Measurements from ENCODE around the gene GNB1.
"Not testable (repeated sequence)": the region's sequence is repeated elsewhere in the genome, so short reads cannot be mapped to it uniquely, and the experiment has no call there.

GNB1 gene

GRCh38 chr1:1758059-1758621 lies 132.7 kb downstream of the GNB1 start:
- DNase-seq, result no peak

- DNase-seq, result no peak
Observed at GRCh38 chr1:1757422-1758058, 133.3 kb downstream of the GNB1 start.

- DNase-seq, result no peak
Observed at GRCh38 chr1:1756661-1757421, 134.0 kb downstream of the GNB1 start.

DNA sequence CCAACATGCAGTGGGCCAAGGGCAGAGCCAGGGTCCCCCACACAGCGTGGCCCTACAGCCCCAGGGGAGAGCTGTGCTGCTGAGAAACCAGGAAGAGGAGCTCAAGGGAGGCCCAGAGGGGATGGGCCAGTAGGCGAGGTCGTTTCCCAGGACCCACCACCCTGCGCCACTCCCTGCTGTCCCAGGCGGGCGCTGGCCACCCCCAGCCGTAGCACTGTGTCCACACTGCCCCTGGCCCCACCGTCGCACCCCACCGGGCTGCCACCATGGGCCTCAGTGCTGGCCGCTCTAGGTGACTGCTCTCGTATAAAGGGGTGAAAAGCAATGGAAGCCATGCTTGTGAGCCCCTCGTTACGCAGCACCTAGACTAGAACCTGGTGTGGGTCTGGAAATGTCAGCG lies 135.0 kb downstream of the GNB1 start:
- no peak for DNase-seq

GRCh38 chr1:1755426-1755825 lies 135.5 kb downstream of the GNB1 start:
- DNase-seq, result no peak

DNA sequence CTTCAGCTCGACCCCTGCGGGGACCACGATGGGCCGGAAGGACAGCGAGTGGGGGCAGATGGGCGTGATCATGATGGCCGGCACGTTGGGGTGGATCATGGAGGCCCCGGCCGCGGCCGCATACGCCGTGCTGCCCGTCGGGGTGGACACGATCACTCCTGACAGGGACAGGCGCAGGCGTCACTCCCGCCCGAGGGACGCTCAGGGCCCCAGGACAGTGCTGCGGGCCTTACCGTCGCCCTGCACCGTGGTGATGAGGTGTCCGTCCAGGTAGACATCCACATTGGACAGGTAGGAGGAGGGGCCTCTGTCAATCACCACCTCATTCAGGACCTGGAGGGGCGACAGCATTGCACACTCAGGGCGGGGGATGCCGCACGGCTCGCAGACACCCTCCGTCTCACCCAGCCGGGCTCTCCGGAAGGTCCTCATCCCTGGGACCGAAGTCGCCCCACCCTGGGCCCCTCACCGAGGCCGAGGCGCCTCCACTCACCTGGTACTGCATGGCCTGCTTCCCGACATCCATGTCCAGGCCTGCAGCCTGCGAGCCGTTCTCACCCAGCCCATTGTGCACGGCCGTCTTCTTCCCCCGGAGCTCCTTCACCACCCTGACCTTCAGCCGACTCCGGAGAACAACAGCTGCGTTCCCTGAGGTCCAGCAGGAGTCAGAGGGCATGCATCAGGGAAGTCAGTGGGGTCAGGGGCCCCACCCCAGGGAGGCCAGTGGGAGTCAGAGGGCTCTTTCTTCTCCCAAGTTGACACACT lies 136.7 kb downstream of the GNB1 start:
- DNase-seq, result no peak

GRCh38 chr1:1753607-1754005 lies 137.3 kb downstream of the GNB1 start:
- no peak for DNase-seq

DNA sequence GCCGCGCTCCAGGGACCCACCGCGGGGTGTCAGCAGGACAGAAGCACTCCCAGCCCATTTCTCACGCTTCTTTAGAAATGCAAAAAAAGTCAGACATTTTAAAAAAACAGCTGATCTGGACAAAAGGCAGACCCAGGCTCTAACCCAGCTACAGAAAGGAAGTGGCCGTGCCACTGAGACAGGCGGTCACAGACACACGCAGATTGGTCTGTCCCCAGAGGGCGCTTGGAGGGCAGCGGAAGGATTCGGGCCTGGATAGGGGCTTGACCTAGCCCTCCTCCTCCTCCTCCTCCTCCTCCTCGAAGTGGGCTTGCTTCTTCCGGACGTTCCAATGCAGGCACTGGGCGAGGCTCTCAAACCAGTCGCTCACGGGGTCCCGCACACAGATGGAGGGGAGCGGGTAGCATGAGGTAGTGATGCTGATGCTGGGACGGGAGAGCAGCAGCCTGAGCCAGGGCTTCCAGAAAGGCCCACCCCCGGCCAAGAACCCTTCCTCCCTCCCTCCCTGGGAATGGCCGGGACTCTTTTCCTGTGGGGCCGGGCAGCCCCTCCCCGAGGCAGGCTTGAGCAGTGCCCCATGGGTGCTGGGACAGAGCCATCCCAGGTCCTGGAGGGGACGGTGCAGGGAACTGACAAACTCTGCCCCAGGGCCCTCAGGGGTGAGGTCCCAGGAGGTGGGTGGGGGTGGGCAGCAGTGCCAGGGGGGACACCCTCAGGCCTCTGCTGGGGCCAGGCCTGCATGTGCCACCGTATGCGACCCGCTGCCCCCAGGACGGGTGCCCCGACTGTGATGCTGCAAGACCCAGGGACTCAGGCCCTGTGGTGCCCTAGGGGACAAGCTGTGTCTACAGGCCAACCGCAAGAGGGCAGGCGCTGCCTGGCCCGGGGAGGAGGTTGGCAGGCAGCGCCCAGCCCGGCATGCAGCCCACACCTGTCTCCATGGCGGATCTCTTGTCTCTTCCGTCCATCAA lies 138.0 kb downstream of the GNB1 start:
- DNase-seq, result no peak

- no peak for DNase-seq
Observed at GRCh38 chr1:1752190-1752589, 138.7 kb downstream of the GNB1 start.

GRCh38 chr1:1749941-1750340 lies 140.9 kb downstream of the GNB1 start:
- not testable (repeated sequence) for DNase-seq

GRCh38 chr1:1748686-1749321 lies 142.1 kb downstream of the GNB1 start:
- DNase-seq, result no peak

DNA sequence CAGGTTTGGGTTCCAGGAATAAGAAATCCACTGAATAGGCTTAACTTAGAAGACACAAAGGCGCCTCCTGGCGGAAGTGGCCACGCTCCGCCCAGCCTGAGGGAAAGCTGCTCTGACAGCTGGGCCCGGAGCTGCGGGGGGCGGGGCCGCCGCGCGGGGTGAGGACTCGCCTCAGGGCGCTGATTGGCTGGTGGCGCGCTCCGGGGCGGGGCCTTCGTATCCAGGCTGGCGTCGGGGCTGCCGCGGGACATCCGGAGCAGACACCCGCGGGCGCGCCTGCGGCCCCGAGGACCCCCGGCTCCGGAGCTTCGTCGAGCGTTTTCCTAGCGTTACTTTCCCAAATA lies 144.3 kb downstream of the GNB1 start:
- DNase-seq, result not testable (repeated sequence)

DNA sequence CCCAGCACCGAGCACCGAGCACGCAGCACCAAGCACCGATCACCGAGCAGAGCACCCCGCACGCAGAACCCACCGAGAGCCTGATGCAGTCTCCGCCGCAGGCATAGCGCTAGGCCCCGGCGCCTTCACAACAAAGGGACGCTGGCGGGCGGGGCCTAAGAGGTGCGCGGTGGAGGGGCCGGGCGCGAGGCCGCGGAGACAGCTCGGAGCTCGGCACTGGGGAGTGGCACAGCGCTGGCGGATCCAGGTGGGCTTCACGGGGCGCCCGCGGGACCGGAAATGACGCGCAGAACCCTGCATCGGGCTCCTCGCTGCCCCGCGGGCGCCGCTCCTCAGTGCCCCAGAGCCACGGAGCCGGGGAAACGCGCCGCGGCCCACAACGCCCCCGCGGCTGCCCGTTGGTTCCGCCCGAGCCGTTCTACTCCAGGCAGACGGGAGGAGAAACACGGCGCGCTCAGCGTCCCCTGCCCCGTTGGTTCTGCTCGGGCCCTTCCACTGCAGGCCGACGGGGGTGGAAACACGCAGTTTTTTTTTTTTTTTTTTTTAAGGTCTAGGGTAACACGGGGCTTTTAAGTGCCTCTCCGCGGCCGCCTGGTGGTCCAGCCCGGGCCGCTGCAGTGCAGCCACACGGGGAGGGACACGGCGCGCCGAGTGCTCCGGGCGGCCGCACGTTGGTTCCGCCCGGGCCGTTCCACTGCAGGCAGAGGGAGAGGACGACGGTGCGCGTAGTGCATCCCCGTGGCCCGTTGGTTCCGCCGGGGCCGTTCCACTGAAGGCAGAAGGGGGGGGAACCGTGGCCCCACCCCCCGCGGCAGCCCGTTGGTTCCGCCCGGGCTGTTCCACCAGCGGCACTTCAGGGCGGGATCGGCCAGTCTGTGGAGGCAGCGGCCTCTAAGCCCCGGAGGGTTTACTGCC lies 145.0 kb downstream of the GNB1 start:
- DNase-seq, result not testable (repeated sequence)

GRCh38 chr1:1742529-1742928 lies 148.4 kb downstream of the GNB1 start:
- not testable (repeated sequence) for DNase-seq

GRCh38 chr1:1741013-1741412 lies 149.9 kb downstream of the GNB1 start:
- not testable (repeated sequence) for DNase-seq

DNA sequence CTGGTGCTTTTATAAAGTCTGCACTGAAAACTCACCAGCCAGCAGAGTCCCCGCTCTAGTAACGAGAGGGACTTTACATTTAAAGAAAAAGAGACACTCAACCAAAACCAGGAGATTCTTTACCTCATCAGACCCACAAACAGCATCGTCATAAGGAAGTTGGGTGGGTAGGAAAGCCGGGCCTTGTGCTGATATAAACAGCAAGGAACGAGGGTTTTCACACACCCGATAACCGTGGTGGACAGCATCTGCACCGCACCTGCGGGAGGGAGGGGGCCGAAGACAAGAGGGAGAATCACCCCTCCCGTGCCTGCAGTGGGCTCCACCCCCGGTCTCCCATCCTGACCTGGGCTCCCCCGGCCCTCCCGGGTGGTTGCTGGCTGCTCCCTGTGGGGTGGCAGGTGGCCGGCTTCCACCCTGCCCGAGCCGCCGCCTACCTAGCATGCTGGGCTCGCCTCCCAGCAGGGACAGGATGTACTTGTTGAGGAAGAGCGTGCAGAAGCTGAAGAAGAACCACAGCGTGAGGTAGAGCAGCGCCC lies 152.0 kb downstream of the GNB1 start:
- DNase-seq, result not testable (repeated sequence)

GRCh38 chr1:1737675-1738590 lies 153.0 kb downstream of the GNB1 start:
- DNase-seq, result not testable (repeated sequence)
